NCI-H69 (cell line): ENCODE data around the gene GIT2.
"Not testable (repeated sequence)": the region's sequence is repeated elsewhere in the genome, so short reads cannot be mapped to it uniquely, and the experiment has no call there.

ENCODE experiments used
- DNase-seq: peaks from one replicate; lab custom pipeline; 2025; lab: John Stamatoyannopoulos, UW

The GIT2 gene

DNA sequence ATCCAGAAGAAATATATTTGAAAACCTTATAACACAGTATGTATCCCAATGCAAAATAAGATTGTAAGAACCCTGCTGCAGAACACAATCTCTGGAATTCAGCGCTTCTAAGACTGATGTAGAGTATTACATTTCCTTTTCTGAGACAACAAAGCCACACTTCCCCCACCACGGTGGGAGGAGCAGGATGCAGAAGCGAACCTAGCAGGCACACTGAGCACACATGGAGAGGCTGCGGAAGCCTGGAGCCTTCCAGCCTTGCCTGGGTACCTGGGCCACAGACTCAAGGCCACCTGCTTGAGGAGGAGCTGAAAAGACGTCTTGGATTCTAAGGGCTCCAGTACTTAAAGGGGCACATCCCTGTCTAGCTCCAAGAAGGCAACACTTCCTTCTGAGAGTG, 49.7 kb downstream of the GIT2 start:
- no peak for DNase-seq

DNA sequence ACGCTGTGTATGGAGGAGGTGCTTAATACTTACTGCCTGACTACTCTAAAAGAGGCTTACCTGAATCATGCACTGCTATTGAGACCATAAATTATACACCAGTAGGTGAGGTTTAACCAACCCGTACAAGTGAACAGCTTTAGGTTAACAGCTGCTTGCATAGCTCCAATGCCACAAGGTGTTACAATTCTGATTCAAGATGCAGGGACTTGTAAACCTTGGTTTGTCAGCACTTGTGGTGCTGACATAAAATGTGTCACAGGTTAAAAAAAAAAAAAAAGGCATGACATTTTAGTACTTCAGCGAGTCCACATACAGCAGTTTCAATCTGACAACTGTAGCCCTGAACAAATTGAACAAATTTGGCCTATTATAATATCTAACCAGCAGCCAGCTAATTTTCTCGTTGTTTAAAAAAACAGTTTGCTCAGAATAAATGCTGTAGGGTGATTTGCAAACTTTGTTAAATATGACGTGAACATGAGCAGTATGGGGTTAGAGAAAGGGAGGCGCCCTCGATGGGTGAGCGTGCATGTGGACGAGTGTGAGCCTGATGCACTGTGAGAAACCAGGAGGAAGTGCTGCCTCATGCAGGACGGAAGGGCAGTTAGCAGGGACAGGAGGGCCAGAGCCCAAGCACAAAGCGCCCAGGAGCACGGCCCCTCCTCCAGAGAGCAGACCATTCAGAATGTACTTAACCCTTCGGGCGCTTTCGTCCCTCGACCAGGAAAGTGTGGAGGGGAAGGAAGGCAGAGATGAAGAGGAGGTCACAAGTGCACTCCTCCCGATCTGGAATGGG, 51.4 kb downstream of the GIT2 start:
- DNase-seq = no peak

- no peak for DNase-seq
Observed at GRCh38 chr12:109943811-109944210, 52.4 kb downstream of the GIT2 start.

- DNase-seq = no peak
Observed at GRCh38 chr12:109940339-109940923, 55.7 kb downstream of the GIT2 start.

- no peak for DNase-seq
Observed at GRCh38 chr12:109939504-109939903, 56.7 kb downstream of the GIT2 start.

DNA sequence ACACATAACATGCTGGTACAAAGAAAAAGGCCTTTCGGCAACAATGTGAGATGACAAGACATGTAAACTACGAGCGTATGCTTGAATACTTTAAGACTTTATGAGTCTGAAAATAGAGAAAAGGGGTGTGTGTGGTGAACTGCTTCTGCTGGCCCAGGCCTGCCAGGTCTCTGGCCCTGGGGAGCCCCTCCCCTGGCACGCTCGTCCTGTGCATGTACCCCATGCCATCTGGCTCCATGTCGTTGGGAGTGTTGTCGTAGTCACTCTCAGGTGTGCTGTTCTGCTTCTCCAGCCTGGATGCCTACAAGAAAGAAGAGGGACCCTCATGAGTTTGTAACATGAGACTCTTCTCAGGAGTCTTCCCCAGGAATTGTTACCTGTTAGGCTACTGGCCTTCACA, 57.2 kb downstream of the GIT2 start:
- no peak for DNase-seq

DNA sequence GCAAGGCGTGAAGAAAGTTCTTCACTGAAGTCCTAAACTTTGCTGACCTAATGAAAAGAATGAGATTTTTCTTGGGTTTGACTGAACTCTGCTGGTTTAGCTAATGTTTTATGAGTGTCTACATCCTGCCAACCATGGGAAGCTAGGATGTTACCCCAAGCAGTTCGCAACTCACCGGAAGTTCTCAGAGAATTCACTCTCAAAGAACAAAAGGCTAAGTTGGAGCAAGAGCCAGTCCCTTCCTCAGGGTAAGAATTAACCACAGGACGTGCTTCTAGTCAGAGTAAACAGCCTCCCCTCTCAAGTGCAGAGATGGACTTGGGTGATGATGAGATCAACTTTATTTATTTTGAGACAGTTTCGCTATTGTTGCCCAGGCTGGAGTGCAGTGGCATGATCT, 58.8 kb downstream of the GIT2 start:
- DNase-seq = no peak

DNA sequence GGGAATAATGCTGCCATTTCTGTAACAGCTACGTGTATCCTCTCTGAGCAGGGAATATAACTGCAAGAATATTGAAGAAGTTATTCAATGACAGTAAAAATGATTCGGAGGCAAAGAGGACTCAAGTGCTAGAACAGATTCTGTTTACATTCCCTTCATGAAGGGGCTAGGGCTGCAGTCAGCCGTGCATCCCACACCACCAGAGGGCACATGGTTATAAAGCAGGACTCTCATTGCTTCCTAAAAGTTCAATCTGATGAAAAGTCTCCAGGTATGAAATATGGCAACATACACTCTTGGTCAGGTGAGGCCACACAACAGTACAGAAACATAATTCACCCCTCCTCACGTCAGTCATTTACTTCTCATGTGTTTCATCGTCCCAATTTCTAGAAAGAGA, 62.1 kb downstream of the GIT2 start:
- no peak for DNase-seq

- DNase-seq = no peak
Observed at GRCh38 chr12:109932878-109933503, 63.2 kb downstream of the GIT2 start.

- no peak for DNase-seq
Observed at GRCh38 chr12:109931143-109931542, 65.0 kb downstream of the GIT2 start.

DNA sequence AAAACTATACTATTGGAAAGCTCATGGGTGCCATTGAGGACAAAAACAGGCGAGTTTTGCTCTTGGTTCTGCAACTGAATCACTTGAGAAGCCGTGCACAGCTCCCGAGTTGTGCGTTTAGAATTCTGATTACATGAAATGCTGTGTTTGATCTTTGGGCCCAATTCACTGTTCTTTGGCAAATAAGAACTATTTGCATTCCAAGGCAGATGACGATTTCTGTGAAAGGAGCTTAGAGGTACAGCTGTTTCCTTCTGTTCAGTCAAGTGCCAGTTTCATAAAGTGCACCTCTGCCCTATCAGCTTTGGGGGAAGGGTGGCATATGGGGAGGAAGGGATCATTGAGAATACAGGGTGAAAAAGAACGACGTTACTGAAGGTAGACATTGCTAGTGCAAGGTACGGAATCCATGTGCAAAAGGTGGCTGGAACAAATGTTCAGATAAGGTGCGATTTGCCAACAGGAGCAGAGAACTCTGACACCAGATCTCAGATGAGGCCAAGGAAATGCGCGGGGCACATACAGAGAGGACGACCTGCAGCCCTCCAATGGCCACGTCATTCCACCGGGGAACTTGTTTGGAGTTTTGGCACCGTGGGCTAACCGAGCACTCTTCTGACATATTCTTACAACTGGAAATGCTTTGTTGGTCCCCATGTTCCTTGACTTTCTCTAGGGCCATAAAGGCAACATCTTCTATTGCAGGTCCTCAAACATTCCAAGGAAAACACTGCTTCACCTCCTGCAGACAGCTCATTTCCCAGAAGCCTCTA, 66.0 kb downstream of the GIT2 start:
- no peak for DNase-seq

DNA sequence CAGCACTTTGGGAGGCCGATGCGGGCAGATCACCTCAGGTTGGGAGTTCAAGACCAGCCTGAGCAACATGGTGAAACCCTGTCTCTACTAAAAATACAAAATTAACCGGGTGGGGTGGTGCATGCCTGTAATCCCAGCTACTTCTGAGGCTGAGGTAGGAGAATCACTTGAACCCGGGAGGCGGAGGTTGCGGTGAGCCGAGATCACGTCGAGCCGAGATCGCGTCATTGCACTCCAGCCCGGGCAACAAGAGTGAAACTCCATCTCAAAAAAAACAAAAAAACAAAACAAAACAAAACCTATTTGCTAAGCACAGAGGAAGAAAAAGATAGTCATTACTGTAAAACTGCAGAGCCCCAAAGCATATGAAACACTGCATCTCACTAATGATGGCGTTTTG, 66.8 kb downstream of the GIT2 start:
- DNase-seq = not testable (repeated sequence)

DNA sequence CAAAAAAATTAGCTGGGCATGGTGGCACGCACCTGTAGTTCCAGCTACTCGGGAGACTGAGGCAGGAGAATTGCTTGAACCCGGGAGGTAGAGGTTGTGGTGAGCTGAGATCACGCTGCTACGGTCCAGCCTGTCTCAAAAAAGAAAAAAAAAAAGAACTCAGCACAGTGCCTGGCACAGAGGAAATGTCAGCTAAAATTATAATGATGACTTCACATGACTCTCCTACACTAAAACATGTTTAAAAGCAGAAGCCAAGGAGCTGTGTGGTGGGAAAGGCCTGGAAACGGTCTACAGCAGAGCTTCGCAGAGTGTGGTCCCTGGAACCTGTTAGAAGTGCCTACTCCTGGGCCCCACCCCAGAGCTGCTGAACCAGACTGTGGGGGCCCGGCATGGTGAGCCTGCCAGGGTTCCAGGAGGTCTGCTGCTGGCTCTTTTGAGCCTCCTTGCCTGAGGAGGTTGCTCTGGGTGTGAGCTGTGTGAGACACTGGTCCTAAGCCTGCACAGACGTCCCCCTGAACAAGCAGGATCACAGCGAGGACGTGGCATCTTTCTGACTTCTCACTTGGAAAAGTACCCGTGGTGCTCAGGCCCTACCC, 68.0 kb downstream of the GIT2 start:
- DNase-seq = no peak

- peak; percentile 56 for DNase-seq
Observed at GRCh38 chr12:109927622-109928021, 68.5 kb downstream of the GIT2 start.

DNA sequence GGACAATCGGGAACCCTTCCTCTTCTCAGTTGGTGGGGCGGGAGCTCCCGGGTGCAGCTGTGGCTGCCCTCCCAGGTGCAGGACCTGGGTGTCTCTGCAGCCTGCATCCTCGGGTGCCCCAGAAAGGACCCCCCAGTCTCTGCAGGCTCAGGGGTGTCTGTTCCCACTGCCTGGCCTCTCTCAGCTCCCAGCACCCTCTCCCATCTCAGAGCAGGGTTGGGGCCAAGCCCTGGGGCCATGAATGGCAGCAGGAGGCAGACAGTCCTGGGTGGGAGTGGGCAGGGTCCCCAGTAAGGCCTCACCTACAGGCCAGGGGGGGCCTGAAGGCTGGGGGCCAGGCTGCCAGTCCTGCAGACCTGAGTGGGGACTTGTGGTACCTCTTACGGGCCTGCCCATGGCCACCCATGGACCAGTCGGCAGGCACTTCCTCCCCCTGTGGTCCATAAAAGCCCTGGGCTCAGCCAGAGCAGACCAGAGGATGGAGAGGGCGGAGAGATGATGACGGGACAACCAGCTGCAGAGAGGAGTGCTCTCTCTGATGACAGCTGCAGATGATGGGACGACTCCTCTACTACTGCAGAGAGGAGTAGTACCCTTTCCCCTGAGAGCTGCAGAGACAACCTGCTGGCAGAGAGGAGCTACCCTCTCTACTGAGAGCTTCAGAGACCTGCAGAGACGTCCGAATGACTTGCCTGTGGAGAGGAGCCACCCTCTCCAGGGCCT, 69.5 kb downstream of the GIT2 start:
- DNase-seq = no peak

DNA sequence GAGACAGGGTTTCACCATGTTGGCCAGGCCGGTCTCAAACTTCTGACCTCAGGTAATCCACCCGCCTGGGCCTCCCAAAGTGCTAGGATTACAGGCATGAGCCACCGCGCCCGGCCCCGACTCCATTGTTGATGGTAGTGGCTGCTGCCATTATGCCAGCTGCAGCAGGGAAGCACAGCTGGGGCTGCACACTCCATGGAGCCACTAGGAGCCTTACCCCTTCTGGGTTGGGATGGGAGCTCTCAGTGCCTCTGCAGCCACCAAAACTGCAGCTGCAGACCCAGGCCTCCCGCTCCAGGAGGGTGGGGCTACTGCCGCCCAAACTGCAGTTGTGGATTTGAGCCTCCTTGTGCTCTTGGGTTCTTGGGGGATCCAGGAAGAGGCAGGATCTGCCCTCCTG, 70.2 kb downstream of the GIT2 start:
- no peak for DNase-seq

GRCh38 chr12:109925185-109925840, 70.9 kb downstream of the GIT2 start:
- DNase-seq = peak; percentile 23

- DNase-seq = no peak
Observed at GRCh38 chr12:109923481-109924245, 72.5 kb downstream of the GIT2 start.

GRCh38 chr12:109923038-109923437, 73.1 kb downstream of the GIT2 start:
- no peak for DNase-seq

DNA sequence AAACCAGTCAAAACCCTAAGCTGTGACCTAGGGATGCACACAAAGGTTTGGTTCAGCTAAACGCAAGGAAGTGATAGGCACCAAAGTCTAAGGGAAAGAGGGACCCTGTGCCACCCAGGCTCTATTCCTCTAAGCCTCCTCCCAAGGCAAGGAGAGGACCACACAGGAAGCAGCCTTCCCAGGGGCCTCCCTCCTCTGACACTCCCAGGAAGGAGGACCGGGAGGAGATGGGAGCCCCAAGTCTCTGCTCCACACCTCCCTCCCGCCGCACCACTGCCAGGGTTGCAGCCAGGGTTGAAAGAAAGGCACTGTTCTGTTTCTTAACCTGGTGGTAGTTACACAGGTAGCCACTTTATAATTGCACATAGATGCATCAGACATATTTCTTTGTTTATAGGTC, 74.2 kb downstream of the GIT2 start:
- no peak for DNase-seq
